HG03135 (cell line): ENCODE measurements around the gene P2RY2.

Source experiments
- ATAC-seq: cut with Tn5 transposase; IDR thresholded peaks from one replicate; pipeline ENCODE4 v1.9.1; 2021; ENCODE audit warnings: mild to moderate bottlenecking, moderate library complexity; ENCODE audit not compliant: unreplicated experiment

P2RY2 gene

DNA sequence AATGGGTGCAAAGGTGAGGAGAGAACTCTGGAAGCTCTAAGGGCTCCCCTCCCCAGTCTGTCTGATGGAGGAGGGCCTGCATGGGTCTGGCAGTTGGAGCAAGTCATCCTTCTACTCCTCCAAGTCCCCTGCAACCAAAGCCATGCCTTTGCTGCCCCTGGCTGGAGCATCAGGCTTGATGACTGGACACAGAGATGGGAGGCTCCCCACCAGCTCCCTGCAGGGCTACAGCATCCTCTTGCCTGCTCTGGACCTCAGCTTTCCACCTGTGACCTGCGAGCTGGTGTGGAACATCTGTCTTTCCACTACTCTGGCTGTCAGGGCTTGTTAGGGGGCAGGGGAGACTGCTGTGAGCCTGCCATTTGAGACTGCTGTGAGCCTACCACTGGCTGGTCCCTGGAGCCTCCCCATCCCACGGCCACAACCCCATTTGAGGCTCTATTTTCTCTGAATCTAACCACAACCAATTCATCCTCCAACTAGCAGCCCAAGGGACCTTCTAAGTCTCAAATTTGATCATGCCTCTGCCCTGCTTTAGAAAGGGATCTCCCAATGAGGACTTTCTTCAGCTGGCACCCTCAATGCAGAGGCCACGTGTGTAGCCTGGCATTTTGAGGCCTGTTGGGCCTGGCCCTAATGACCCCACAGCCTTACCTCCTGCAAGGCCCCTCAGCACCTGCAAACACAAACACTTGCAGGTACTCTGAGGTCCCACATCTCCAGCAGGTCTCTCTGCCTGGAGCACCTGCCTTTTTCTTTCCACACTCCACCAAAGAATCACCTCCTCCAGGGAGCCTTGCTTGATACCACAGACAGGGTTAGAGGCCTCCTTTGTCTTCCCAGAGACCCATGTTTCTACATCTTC, 63.9 kb downstream of the P2RY2 start:
- no peak for ATAC-seq

GRCh38 chr11:73283276-73284000, 65.4 kb downstream of the P2RY2 start:
- no peak for ATAC-seq

DNA sequence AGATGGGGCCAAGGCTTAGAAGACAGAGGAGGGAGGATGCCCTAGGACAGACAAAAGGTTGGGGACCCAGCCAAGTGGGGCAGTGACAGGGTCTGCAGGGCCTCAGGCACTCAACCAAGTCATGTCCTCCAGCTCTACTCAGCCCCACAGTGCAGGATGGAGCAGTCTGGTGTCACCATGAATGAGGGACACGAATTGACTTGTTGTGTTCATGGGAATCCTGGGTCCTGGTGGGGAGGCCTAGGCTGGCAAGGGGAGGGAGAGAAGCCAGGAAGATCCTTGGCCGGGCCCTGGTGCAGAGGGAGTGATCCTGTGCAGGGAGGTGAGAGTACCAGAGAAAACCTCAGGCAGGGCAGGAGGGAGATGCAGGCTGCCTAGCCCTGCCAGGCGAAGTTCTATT, 66.0 kb downstream of the P2RY2 start:
- ATAC-seq: no peak

DNA sequence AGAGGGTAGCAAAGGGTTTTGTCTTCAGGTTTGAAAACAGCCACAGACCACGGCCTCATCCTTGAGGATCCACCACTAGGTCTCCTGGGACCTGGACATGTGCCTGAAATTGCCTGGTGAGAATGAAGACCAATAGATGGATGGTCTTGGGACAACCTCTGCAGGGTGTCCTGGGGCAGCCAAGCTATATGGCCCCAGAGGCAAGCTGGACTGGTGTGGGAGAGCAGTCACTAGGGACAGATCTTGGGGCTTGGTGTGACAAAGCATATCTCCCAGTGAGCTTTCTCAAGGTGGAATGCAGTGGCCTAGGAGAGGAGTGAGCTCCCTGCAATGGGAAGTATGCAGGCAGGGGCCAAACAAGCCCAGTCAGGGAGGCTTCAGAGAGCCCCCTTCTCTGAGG, 67.6 kb downstream of the P2RY2 start:
- no peak for ATAC-seq
